A549 (cell line): ENCODE results near the gene TAGLN3. TPM values are rescaled to one million over a fixed set of nuclear protein-coding genes. Genes with fewer than 3 reads are reported as not detected.

Source experiments
- ATAC-seq, 2 experiments: fragments of 200-7000 bp in 1 of 2; fragments of >200 bp in 1 of 2; cut with Nextera tagmentation in 1 of 2; cut with Tn5 transposase in 1 of 2; 3 replicates each; pipeline versions ENCODE4 v1.8.0 to v1.9.1; 2018 to 2020; ENCODE audit warnings: mild to moderate bottlenecking in 1 of 2, moderate library complexity in 1 of 2
- CTCF ChIA-PET: fragments of 300-600 bp; sonication (Branson Sonifier 250); formaldehyde crosslinking; extraction: SDS; loops from one replicate; lab custom pipeline; 2021; ENCODE audit warnings: antibody characterized with exemption, inconsistent platforms; lab: Yijun Ruan, JAX
- POLR2A ChIA-PET: fragments of 350-600 bp; formaldehyde crosslinking; extraction: SDS; loops from one replicate; lab custom pipeline; 2021; ENCODE audit warnings: antibody characterized with exemption, inconsistent platforms; lab: Yijun Ruan, JAX
- DNase-seq, 2 experiments: peaks; one replicate each; pipeline versions ENCODE4 v3.0.0 to v3.0.0-alpha.2; 2011 to 2016; ENCODE audit warnings: low read depth in 1 of 2, low spot score in 1 of 2
- FAIRE-seq: peaks from 2 replicates; lab custom pipeline; 2011; peaks lifted over from hg19 to GRCh38; lab: Jason Lieb, UNC
- H3K27ac ChIP-seq, 2 experiments: fragments of >200 bp; sonication (Bioruptor Twin); formaldehyde crosslinking; 3 replicates each; pipeline ENCODE4 v1.5.1; 2016 to 2017
- H3K4me1 ChIP-seq: fragments of >200 bp; sonication (Bioruptor Twin); formaldehyde crosslinking; 3 replicates; pipeline ENCODE4 v1.6.1; 2016
- H3K4me2 ChIP-seq: fragments of >200 bp; sonication (Bioruptor Twin); formaldehyde crosslinking; 3 replicates; pipeline ENCODE4 v1.6.1; 2016
- H3K4me3 ChIP-seq: fragments of >200 bp; sonication (Bioruptor Twin); formaldehyde crosslinking; 3 replicates; pipeline ENCODE4 v1.5.1; 2016
- H3K9me3 ChIP-seq: fragments of >200 bp; sonication (Bioruptor Twin); formaldehyde crosslinking; 3 replicates; pipeline ENCODE4 v1.6.1; 2016
- CEBPB ChIP-seq, 2 experiments: fragments of >200 bp in 1 of 2; sonication (Bioruptor Twin) in 1 of 2; formaldehyde crosslinking in 1 of 2; IDR thresholded peaks; 2 replicates each; pipeline ENCODE4 v1.6.1; 2012 to 2016
- CHD2 ChIP-seq: fragments of 150-350 bp; IDR thresholded peaks from 2 replicates; pipeline ENCODE4 v1.6.1; 2014; ENCODE audit warnings: low read length; ENCODE audit not compliant: partially characterized antibody
- EHF ChIP-seq: fragments of 250-450 bp; sonication (Bioruptor Pico); IDR thresholded peaks from 2 replicates; pipeline ENCODE4 v1.5.0; 2020; ENCODE audit warnings: mild to moderate bottlenecking
- EHMT2 ChIP-seq: fragments of 200-600 bp; sonication (generic); IDR thresholded peaks from 2 replicates; pipeline ENCODE4 v1.6.1; 2016; ENCODE audit warnings: antibody characterized with exemption, low read depth, mild to moderate bottlenecking, moderate library complexity
- FOSL2 ChIP-seq, 2 experiments: fragments of 450-650 bp in 1 of 2; fragments of >200 bp in 1 of 2; sonication (Bioruptor Twin) in 1 of 2; formaldehyde crosslinking; IDR thresholded peaks; 2 replicates each; pipeline versions ENCODE4 v1.5.0 to v1.6.1; 2016 to 2020; ENCODE audit warnings: mild to moderate bottlenecking in 1 of 2, moderate library complexity in 1 of 2
- FOXS1 ChIP-seq: fragments of 250-450 bp; sonication (Bioruptor Pico); IDR thresholded peaks from 2 replicates; pipeline ENCODE4 v1.5.0; 2020; ENCODE audit warnings: mild to moderate bottlenecking, moderate library complexity
- GATA3 ChIP-seq: IDR thresholded peaks from 2 replicates; pipeline ENCODE4 v1.6.1; 2012; ENCODE audit warnings: borderline replicate concordance
- HDAC2 ChIP-seq: fragments of 200-600 bp; sonication (generic); IDR thresholded peaks from 2 replicates; pipeline ENCODE4 v1.6.1; 2016
- HOXB13 ChIP-seq: fragments of 250-450 bp; sonication (Bioruptor Pico); IDR thresholded peaks from 2 replicates; pipeline ENCODE4 v1.5.0; 2020; ENCODE audit warnings: low read depth, mild to moderate bottlenecking, moderate library complexity
- JUNB ChIP-seq: fragments of >200 bp; sonication (Bioruptor Twin); formaldehyde crosslinking; IDR thresholded peaks from 2 replicates; pipeline ENCODE4 v1.6.1; 2016
- MAFK ChIP-seq: fragments of 450-650 bp; IDR thresholded peaks from 2 replicates; pipeline ENCODE4 v1.6.1; 2014; ENCODE audit not compliant: partially characterized antibody
- MAZ ChIP-seq: fragments of 150-350 bp; IDR thresholded peaks from 2 replicates; pipeline ENCODE4 v1.6.1; 2014; ENCODE audit warnings: antibody characterized with exemption, low read depth, low read length, borderline replicate concordance
- NPAS2 ChIP-seq: fragments of 250-450 bp; sonication (Bioruptor Pico); IDR thresholded peaks from 2 replicates; pipeline ENCODE4 v1.8.0; 2022; ENCODE audit warnings: mild to moderate bottlenecking, moderate library complexity, borderline replicate concordance
- POLR2A ChIP-seq: IDR thresholded peaks from 2 replicates; pipeline ENCODE4 v1.6.1; 2012; ENCODE audit warnings: mild to moderate bottlenecking, low read length
- RARB ChIP-seq: fragments of 250-450 bp; sonication (Bioruptor Pico); IDR thresholded peaks from 2 replicates; pipeline ENCODE4 v1.8.0; 2021; ENCODE audit warnings: mild to moderate bottlenecking, moderate library complexity
- RFX5 ChIP-seq: fragments of 450-650 bp; IDR thresholded peaks from 2 replicates; pipeline ENCODE4 v1.7.1; 2014; ENCODE audit warnings: antibody characterized with exemption, mild to moderate bottlenecking, moderate library complexity
- RNF2 ChIP-seq: fragments of 200-600 bp; sonication (generic); IDR thresholded peaks from 2 replicates; pipeline ENCODE4 v1.6.1; 2016; ENCODE audit warnings: low read depth, mild to moderate bottlenecking, antibody characterized with exemption, moderate library complexity, borderline replicate concordance
- SMC3 ChIP-seq: fragments of >200 bp; sonication (Bioruptor Twin); formaldehyde crosslinking; IDR thresholded peaks from 3 replicates; pipeline ENCODE4 v1.6.1; 2018; ENCODE audit warnings: inconsistent platforms
- SREBF2 ChIP-seq: fragments of 450-650 bp; IDR thresholded peaks from 2 replicates; pipeline ENCODE4 v1.6.1; 2014; ENCODE audit warnings: mild to moderate bottlenecking, moderate library complexity
- TFCP2L1 ChIP-seq: fragments of 250-450 bp; sonication (Bioruptor Pico); IDR thresholded peaks from 2 replicates; pipeline ENCODE4 v1.5.0; 2021; ENCODE audit warnings: mild to moderate bottlenecking
- ZC3H11A ChIP-seq: fragments of 450-650 bp; IDR thresholded peaks from 2 replicates; pipeline ENCODE4 v1.6.1; 2014; ENCODE audit warnings: antibody characterized with exemption, mild to moderate bottlenecking
- ZNF302 ChIP-seq: fragments of 250-450 bp; sonication (Bioruptor Pico); IDR thresholded peaks from 2 replicates; pipeline ENCODE4 v1.9.0; 2021; ENCODE audit warnings: inconsistent platforms, mild to moderate bottlenecking, moderate library complexity
- ZSCAN20 ChIP-seq: fragments of 250-450 bp; sonication (Bioruptor Pico); IDR thresholded peaks from 2 replicates; pipeline ENCODE4 v1.8.0; 2022; ENCODE audit warnings: mild to moderate bottlenecking, moderate library complexity
- WGBS: methylation state at CpG from one replicate; pipeline ENCODE4 v1.1.6; 2017; ENCODE audit errors: missing lambda C conversion rate; 5-methylcytosine and 5-hydroxymethylcytosine counted together
- polyA plus RNA-seq, 4 experiments: library from polyadenylated mRNA; depleted of rRNA in 3 of 4; stranded (reverse); fragments of >200 nt; fragmentation: RNase III in 1 of 4; extraction: RNeasy Plus Mini Kit Qiagen cat#74134 plus additional on column Dnase treatment in 1 of 4; gene quantifications; 2 replicates in 3 of 4; 3 replicates in 1 of 4; pipeline ENCODE4 v1.2.3, GENCODE V29; 2011 to 2017
- TF ChIP-seq, protein P1 (sequence below): fragments of 150-350 bp; IDR thresholded peaks from 2 replicates; pipeline ENCODE4 v1.6.1; 2014; ENCODE audit warnings: low read depth, mild to moderate bottlenecking, low read length
- TF ChIP-seq, protein P2 (sequence below): fragments of 250-450 bp; sonication (Bioruptor Pico); IDR thresholded peaks from 2 replicates; pipeline ENCODE4 v1.5.0; 2021; ENCODE audit warnings: mild to moderate bottlenecking, moderate library complexity, borderline replicate concordance

Gene TAGLN3
- polyA plus RNA-seq, 2 of the 4 experiments (the other 2 are of a cell fraction): not detected

DNA sequence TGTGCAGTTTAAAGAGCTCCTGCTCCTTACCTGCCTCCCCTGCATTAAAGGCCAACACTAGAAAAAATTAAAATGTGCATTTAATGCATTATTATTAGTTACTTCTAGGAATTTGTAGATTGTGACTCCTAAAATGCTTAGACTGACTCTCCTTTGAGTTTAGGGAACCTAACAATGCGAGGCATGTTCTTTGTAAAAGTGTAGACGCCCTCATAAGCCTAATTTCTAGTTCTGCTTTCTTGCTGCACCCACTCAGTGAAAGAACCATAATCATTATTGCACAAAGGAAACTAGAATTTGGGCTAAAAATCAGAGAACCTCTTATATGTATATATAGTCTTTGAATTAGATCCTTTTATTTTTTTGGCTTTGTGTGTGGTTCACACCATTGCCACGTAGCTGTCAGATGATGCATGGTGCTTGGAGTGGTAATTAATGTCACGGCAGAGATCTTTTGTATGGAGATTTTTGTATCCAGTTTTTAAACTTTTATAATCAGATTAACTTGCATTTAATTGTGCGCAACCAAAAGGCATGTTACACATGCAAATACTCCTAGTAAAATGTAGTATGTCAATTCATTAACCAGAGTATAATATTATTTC lies 19.2 kb upstream of the TAGLN3 start:
- TF ChIP-seq NPAS2 (CRISPR knock-in tag): no peak
- DNase-seq (no peak), ATAC-seq (peak in 1 of 2 experiments; percentile 6; a peak in 2 of 6 replicates), FAIRE-seq (no peak)
- H3K4me2 ChIP-seq: peak overlapping the region; percentile 79
- CTCF ChIA-PET: interaction anchor here (0.9 to 6.8 kb wide), 12 partner anchors 9 to 263 kb away, joined by 3 to 45 read pairs (median 4); no protein-coding TSS in a partner anchor
- no peaks in the 10 kb centered on the region for H3K9me3 ChIP-seq
- H3K27ac ChIP-seq: peak overlapping the region; percentile 84 to 94
- peak overlapping the region; percentile 62 for H3K4me3 ChIP-seq
- POLR2A ChIA-PET: interaction anchor here (0.6 to 1.9 kb wide), 10 partner anchors 10 to 262 kb away, joined by 3 to 18 read pairs (median 4); partner anchors contain the start of gene PHLDB2
- WGBS: 22% methylated on average over 5 of the region's 5 CpGs
- H3K4me1 ChIP-seq: peaks cover 32% of the 10 kb centered on the region

GRCh38 chr3:111980716-111981456 lies 17.8 kb upstream of the TAGLN3 start:
- ChIA-PET POLR2A (no interaction called here), CTCF (interaction anchor here (1.1 to 6.8 kb wide), 7 partner anchors 8 to 264 kb away, joined by 4 to 45 read pairs (median 6); no protein-coding TSS in a partner anchor)
- FAIRE-seq: no peak
- Histone ChIP-seq H3K4me1 (peaks cover 31% of the 10 kb centered on the region), H3K4me3 (no peak overlapping the region), H3K9me3 (no peaks in the 10 kb centered on the region), H3K4me2 (peak overlapping the region; percentile 79), H3K27ac (no peak overlapping the region)
- no peak for TF ChIP-seq EHF (CRISPR knock-in tag)
- TF ChIP-seq RARB (CRISPR knock-in tag): no peak
- no peak for TF ChIP-seq HOXB13 (CRISPR knock-in tag)
- no peak for TF ChIP-seq MAZ
- no peak for TF ChIP-seq RNF2
- no peak for TF ChIP-seq ZSCAN20 (CRISPR knock-in tag)
- no peak for TF ChIP-seq CEBPB (IDR thresholded peaks at IDR 0.05)
- TF ChIP-seq ZNF302: no peak
- no peak for TF ChIP-seq TFCP2L1 (CRISPR knock-in tag)
- no peak for TF ChIP-seq CHD2
- no peak for TF ChIP-seq MAFK
- no peak for TF ChIP-seq JUNB
- no peak for DNase-seq
- no peak for ATAC-seq
- WGBS: 86% methylated on average over 10 of the region's 10 CpGs

- H3K4me3 ChIP-seq: no peak overlapping the region
- H3K4me1 ChIP-seq: peaks cover 26% of the 10 kb centered on the region
- H3K4me2 ChIP-seq: peak overlapping the region; percentile 79
- DNase-seq: no peak
- H3K9me3 ChIP-seq: no peaks in the 10 kb centered on the region
- 42% methylated on average over 3 of the region's 3 CpGs for WGBS
- CTCF ChIA-PET: interaction anchor here (1.2 to 6.8 kb wide), 7 partner anchors 15 to 264 kb away, joined by 3 to 45 read pairs (median 5); no protein-coding TSS in a partner anchor
- ATAC-seq: no peak
- H3K27ac ChIP-seq: no peak overlapping the region
- FAIRE-seq: no peak
- no peak for TF ChIP-seq FOXS1
- no peak for TF ChIP-seq ZC3H11A
- no peak for TF ChIP-seq HDAC2
- TF ChIP-seq FOSL2 (IDR thresholded peaks at IDR 0.05): no peak
- TF ChIP-seq FOSL2 (CRISPR knock-in tag; IDR thresholded peaks at IDR 0.05): no peak
- no peak for TF ChIP-seq SREBF2
- TF ChIP-seq RFX5: no peak
- TF ChIP-seq EHF (CRISPR knock-in tag): no peak
- TF ChIP-seq RNF2: no peak
- TF ChIP-seq GATA3: no peak
- no peak for TF ChIP-seq EHMT2
- TF ChIP-seq TFCP2L1 (CRISPR knock-in tag): no peak
- TF ChIP-seq, protein P1, sequence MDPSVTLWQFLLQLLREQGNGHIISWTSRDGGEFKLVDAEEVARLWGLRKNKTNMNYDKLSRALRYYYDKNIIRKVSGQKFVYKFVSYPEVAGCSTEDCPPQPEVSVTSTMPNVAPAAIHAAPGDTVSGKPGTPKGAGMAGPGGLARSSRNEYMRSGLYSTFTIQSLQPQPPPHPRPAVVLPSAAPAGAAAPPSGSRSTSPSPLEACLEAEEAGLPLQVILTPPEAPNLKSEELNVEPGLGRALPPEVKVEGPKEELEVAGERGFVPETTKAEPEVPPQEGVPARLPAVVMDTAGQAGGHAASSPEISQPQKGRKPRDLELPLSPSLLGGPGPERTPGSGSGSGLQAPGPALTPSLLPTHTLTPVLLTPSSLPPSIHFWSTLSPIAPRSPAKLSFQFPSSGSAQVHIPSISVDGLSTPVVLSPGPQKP: no peak
- TF ChIP-seq CEBPB (IDR thresholded peaks at IDR 0.05): no peak
- no peak for TF ChIP-seq HOXB13 (CRISPR knock-in tag)
- no peak for TF ChIP-seq POLR2A
- TF ChIP-seq, protein P2, sequence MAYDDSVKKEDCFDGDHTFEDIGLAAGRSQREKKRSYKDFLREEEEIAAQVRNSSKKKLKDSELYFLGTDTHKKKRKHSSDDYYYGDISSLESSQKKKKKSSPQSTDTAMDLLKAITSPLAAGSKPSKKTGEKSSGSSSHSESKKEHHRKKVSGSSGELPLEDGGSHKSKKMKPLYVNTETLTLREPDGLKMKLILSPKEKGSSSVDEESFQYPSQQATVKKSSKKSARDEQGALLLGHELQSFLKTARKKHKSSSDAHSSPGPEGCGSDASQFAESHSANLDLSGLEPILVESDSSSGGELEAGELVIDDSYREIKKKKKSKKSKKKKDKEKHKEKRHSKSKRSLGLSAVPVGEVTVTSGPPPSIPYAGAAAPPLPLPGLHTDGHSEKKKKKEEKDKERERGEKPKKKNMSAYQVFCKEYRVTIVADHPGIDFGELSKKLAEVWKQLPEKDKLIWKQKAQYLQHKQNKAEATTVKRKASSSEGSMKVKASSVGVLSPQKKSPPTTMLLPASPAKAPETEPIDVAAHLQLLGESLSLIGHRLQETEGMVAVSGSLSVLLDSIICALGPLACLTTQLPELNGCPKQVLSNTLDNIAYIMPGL (CRISPR knock-in tag): no peak
- TF ChIP-seq SMC3: no peak
- POLR2A ChIA-PET: no interaction called here
Observed at GRCh38 chr3:111981457-111981763, 17.3 kb upstream of the TAGLN3 start.
